Lower lobe of right lung (tissue), 2 donors: ENCODE data around the gene CFH. TPM values are rescaled to one million over a fixed set of nuclear protein-coding genes. Genes with fewer than 3 reads are reported as not detected.
A peak's percentile ranks its signal among the peaks of the same experiment; 100 is the strongest.

Experiments
- ATAC-seq, 2 donors: fragments of 200-7000 bp; cut with Tn5 transposase; one replicate each; pipeline ENCODE4 v1.9.1; 2020 to 2022; ENCODE audit warnings: mild to moderate bottlenecking in 2 of 2, moderate library complexity in 2 of 2
- DNase-seq: peaks from one replicate; pipeline ENCODE4 v3.0.0-alpha.2; 2020
- H3K27ac ChIP-seq: fragments of 200-600 bp; one replicate; pipeline ENCODE4 v1.8.0; 2022
- H3K27me3 ChIP-seq: fragments of 200-600 bp; one replicate; pipeline ENCODE4 v1.8.0; 2022; ENCODE audit warnings: low read depth
- H3K36me3 ChIP-seq: fragments of 200-600 bp; one replicate; pipeline ENCODE4 v1.8.0; 2022; ENCODE audit warnings: mild to moderate bottlenecking
- H3K4me1 ChIP-seq: fragments of 200-600 bp; one replicate; pipeline ENCODE4 v1.8.0; 2022
- H3K4me3 ChIP-seq: fragments of 200-600 bp; one replicate; pipeline ENCODE4 v1.8.0; 2022; ENCODE audit warnings: mild to moderate bottlenecking
- H3K9me3 ChIP-seq: fragments of 200-600 bp; one replicate; pipeline ENCODE4 v1.8.0; 2022
- intact Hi-C: fragments of 100-400 bp; cut with DNase I; formaldehyde crosslinking; loops from one replicate; pipeline ENCODE4 v1.11.0; 2022
- long read RNA-seq: library from polyadenylated mRNA; unstranded; transcript quantifications from one replicate; pipeline ENCODE4 v2.0.0, GENCODE V29; 2021
- total RNA-seq: library from RNA; stranded (reverse); fragmentation: NEBNext Ultra II Directional; extraction: Animal tissue kit (Norgen Biotek cat#: 25700); gene quantifications from one replicate; pipeline ENCODE4 v1.2.1, GENCODE V29; 2021
- TF ChIP-seq, protein P1 (sequence below): fragments of 200-600 bp; IDR thresholded peaks from one replicate; pipeline ENCODE4 v1.8.0; 2022; ENCODE audit warnings: antibody characterized with exemption, mild to moderate bottlenecking
- donor health status: DM: no; HTN: yes; CAD: no; lungs with severe emphysema.

Gene CFH
- 69.6 TPM for total RNA-seq
- long read RNA-seq, full-length matches to known transcripts, result 24 of 42 reads
- long read RNA-seq, partial matches to known transcripts, result 9 of 42 reads
- long read RNA-seq, other reads (novel, unspliced or antisense), result 9 of 42 reads

DNA sequence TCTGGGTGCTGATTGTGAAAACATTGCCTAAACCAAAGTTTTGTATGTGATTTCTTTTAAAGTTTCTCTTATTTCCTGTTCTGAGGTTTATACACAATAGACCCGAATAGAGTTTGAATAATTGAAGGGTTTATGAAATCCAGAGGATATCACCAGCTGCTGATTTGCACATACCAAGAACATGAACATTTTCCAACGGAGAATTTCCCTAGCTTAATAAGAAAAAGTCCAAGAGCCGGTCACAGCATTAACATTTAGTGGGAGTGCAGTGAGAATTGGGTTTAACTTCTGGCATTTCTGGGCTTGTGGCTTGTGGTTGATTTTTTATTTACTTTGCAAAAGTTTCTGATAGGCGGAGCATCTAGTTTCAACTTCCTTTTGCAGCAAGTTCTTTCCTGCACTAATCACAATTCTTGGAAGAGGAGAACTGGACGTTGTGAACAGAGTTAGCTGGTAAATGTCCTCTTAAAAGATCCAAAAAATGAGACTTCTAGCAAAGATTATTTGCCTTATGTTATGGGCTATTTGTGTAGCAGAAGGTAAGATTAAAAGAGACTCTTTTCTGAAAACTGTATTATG is at the start of gene CFH:
Gene CFH, plus strand, starts transcription at position 407 of the 579 bp plus-strand sequence. Its CDS starts 75 bp downstream, at position 482.
- ATAC-seq (peak; percentile 48 to 83), DNase-seq (no peak)
- no peaks in the 10 kb centered on the region for H3K27me3 ChIP-seq
- TF ChIP-seq, protein P1, sequence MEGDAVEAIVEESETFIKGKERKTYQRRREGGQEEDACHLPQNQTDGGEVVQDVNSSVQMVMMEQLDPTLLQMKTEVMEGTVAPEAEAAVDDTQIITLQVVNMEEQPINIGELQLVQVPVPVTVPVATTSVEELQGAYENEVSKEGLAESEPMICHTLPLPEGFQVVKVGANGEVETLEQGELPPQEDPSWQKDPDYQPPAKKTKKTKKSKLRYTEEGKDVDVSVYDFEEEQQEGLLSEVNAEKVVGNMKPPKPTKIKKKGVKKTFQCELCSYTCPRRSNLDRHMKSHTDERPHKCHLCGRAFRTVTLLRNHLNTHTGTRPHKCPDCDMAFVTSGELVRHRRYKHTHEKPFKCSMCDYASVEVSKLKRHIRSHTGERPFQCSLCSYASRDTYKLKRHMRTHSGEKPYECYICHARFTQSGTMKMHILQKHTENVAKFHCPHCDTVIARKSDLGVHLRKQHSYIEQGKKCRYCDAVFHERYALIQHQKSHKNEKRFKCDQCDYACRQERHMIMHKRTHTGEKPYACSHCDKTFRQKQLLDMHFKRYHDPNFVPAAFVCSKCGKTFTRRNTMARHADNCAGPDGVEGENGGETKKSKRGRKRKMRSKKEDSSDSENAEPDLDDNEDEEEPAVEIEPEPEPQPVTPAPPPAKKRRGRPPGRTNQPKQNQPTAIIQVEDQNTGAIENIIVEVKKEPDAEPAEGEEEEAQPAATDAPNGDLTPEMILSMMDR, result no peak
- intact Hi-C loops, result no loop called here
- no peaks in the 10 kb centered on the region for H3K36me3 ChIP-seq
- H3K4me3 ChIP-seq, result peak within 1 kb of the TSS; percentile 35
- no peaks in the 10 kb centered on the region for H3K9me3 ChIP-seq
- no peaks in the 10 kb centered on the region for H3K4me1 ChIP-seq
- H3K27ac ChIP-seq, result peak within 1 kb of the TSS; percentile 25

DNA sequence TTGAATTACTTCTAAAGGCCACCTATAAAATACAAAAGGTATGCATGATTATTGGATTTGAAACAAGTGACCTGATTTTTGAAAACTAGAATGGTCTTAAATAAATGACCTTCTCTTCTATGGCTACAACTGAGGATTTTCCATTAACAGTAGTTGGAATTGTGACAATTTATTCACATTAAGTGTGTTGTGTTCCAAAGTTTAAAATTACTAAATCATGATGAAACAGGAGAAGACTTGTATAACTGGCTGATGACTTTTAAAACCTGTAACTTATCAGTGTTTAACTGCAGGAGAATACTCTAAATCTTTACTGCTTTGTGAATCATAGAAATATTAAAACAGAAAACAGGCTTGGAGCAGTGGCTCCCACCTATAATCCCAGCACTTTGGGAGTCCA is 48.2 kb upstream of the CFH start:
- ATAC-seq (no peak), DNase-seq (no peak)
- Histone ChIP-seq H3K27me3 (no peaks in the 10 kb centered on the region), H3K27ac (no peak overlapping the region), H3K9me3 (no peaks in the 10 kb centered on the region), H3K36me3 (no peaks in the 10 kb centered on the region), H3K4me3 (no peak overlapping the region), H3K4me1 (no peaks in the 10 kb centered on the region)
- TF ChIP-seq, protein P1, result no peak
- intact Hi-C loops, result no loop called here

DNA sequence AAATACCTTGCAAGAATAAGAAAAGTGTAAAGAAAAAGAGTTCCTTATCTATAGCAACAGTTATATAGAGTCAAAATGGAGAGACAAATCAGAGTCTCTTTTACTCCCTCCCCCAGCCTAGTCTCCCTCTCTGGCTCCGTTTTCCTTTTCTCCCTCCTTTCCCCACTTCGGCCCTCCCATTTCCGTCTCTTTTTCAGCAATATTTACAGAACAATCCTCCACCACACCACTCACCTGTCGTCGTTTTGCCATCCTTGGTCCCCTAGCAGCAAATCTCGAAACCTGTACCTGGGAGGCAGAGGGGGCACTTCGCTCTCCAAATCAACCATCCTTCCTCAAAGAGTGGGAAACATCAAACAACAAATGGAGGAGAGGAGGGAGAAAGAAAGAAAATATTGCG is 43.9 kb upstream of the CFH start:
- no peaks in the 10 kb centered on the region for H3K36me3 ChIP-seq
- H3K27ac ChIP-seq, result peak overlapping the region; percentile 63
- H3K4me1 ChIP-seq, result no peaks in the 10 kb centered on the region
- intact Hi-C loops, result no loop called here
- H3K9me3 ChIP-seq, result no peaks in the 10 kb centered on the region
- peak in 1 of 2 donors; percentile 34 for ATAC-seq
- DNase-seq, result no peak
- H3K27me3 ChIP-seq, result no peaks in the 10 kb centered on the region
- TF ChIP-seq, protein P1, result no peak
- peak overlapping the region; percentile 57 for H3K4me3 ChIP-seq

DNA sequence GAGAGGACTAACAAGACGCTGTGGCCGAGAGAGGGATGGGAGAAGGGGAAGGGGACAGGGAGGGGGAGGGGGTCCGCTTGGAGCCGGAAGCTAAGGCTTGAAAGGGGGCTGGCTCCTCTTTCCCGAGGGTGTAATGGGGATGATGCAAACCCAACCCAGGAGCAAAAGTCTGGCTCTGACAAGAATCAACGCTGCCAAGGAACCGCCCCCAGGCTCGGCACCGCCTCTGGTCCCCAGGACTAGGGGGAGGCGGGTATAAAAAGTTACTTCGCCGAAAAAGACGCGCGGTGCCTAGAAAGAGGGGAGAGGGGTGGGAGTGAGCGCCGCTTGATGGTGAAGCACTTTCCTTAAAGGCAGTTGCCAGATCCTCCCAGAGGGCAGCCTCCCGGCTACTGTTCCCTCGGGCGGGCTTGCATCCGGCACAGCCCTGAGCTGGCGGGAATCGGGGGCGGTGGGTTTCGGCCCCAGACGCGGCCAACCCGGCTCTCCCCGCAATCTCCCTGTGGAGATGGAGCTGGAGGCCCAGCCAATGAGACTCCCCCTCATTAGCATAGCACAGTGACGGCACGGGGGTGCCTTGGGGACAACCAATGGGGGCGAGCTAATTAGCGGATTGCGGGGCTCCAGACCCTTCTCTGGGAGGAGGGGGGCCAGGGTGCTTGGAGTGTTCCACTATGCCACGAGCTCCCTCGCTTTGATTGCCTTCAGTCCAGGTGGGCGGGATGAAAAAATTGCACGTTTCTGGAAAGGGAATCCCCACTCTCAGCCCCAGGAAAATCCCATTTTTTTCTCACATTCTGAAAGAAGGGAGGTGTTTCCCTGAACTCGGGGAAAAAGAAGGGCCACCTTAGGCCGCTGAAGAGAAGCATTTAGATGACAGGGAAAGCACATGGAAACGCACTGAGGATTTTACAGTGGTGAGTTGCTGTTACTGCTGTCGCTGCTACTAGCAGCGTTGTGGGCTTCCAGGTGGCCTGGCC is 43.2 kb upstream of the CFH start, which contains the start of gene KCNT2:
Gene KCNT2, minus strand, starts transcription at position 51 of the 980 bp plus-strand sequence. CDS start 131 bp downstream, outside the sequence.
- Histone ChIP-seq H3K27ac (peak within 1 kb of the TSS; percentile 63), H3K36me3 (no peaks in the 10 kb centered on the region), H3K4me1 (no peaks in the 10 kb centered on the region), H3K4me3 (peak within 1 kb of the TSS; percentile 57), H3K27me3 (no peaks in the 10 kb centered on the region), H3K9me3 (no peaks in the 10 kb centered on the region)
- intact Hi-C loops, result no loop called here
- ATAC-seq, result peak; percentile 82 to 89
- DNase-seq, result peak; percentile 53
- TF ChIP-seq, protein P1, result no peak

DNA sequence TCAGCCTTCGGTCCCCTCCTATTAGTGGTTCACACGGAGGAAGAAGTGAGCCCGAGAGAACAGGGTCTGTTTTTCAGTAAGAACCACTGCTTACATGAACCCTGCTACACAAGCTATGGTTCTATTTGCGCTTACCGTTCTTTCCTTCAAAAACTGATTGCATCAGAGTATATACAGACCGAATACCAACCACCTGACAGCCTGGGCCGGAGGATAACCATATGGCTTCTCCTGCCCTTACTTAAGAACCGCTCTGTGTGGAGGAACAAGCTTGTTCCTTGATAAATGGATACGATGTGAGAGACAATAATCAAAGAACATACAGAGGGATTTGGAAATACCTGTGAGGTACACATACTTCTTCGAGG is 42.5 kb upstream of the CFH start:
- DNase-seq (no peak), ATAC-seq (peak; percentile 34 to 45)
- peak overlapping the region; percentile 57 for H3K4me3 ChIP-seq
- no peaks in the 10 kb centered on the region for H3K9me3 ChIP-seq
- H3K27ac ChIP-seq, result peak overlapping the region; percentile 63
- H3K27me3 ChIP-seq, result no peaks in the 10 kb centered on the region
- intact Hi-C loops, result no loop called here
- TF ChIP-seq, protein P1, result no peak
- no peaks in the 10 kb centered on the region for H3K36me3 ChIP-seq
- no peaks in the 10 kb centered on the region for H3K4me1 ChIP-seq
